ELR (cell line): ENCODE results near the gene CACTIN.

Experiments used
- DNase-seq: peaks from one replicate; pipeline ENCODE4 v3.0.0-alpha.2; 2015; ENCODE audit warnings: low read depth

Gene CACTIN

DNA sequence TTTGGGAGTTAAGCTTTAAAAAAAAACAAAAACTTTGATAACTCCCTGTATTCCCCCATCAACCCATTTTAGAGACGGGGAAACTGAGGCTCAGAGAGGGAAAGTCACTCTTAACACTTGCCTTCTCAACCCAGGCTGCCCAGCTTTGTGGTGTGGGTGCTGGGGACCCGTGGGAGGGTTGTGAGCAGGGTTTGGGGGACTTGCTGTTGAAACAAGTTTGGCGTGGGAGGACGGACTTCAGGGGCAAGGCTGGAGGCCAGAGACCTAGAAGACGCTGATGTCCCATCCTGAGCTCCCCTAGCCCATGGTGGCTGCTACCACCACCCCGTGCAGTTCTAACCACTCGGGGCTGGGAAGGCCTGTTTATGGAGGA is 747 bp upstream of the CACTIN start:
- no peak for DNase-seq

GRCh38 chr19:3625996-3626472 is 556 bp downstream of the CACTIN start:
- DNase-seq, result peak; percentile 39

- DNase-seq, result no peak
Observed at GRCh38 chr19:3623716-3624115, 2.9 kb downstream of the CACTIN start.

GRCh38 chr19:3622224-3622623 is 4.4 kb downstream of the CACTIN start:
- DNase-seq, result no peak

DNA sequence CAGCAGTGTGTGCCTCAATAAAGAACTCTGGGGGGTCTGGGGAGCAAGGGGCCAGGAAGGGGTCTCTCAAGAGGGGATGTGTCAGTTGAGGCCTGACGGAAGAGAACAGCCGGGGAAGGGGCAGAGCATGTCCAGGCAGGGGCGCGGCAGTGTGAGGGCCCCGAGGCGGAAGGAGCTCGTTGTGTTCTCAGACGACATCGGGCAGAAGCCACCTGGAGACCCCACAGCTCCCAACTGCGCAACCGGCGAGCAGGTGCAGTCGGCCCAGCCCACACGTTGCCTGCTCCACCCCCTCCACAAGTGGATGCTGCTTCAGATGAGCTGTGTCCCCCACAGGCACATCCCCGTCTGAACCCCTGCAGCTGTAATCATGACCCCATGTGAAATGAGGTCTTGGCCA is 4.9 kb downstream of the CACTIN start:
- no peak for DNase-seq

- no peak for DNase-seq
Observed at GRCh38 chr19:3620817-3621547, 5.6 kb downstream of the CACTIN start.

GRCh38 chr19:3620145-3620816 is 6.3 kb downstream of the CACTIN start:
- DNase-seq, result no peak

- no peak for DNase-seq
Observed at GRCh38 chr19:3619631-3620012, 7.0 kb downstream of the CACTIN start.

- DNase-seq, result no peak
Observed at GRCh38 chr19:3618811-3619630, 7.6 kb downstream of the CACTIN start.

- peak; percentile 65 for DNase-seq
Observed at GRCh38 chr19:3618144-3618810, 8.3 kb downstream of the CACTIN start.

DNA sequence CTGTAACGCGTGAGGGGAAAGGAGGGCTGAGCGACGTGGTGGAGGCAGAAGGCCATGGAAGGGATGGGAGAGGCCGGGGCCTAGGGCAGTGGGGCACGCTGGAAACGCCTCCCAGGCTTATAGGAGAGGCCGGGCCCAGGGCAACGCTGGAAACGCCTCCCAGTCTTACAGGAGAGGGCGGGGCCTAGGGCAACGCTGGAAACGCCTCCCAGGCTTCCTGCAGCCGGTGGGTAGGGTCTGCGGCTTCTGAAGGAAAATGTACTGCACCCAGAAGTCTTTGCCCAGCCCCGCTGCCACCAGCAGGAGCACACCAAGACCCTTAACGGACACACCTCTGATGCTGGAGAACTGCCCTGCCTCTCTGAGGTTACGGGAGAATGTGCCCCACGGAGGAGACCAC is 9.1 kb downstream of the CACTIN start:
- no peak for DNase-seq

GRCh38 chr19:3615524-3616135 is 11.0 kb downstream of the CACTIN start:
- DNase-seq, result no peak

- DNase-seq, result no peak
Observed at GRCh38 chr19:3614858-3615505, 11.6 kb downstream of the CACTIN start.

- DNase-seq, result no peak
Observed at GRCh38 chr19:3613818-3614661, 12.6 kb downstream of the CACTIN start.

DNA sequence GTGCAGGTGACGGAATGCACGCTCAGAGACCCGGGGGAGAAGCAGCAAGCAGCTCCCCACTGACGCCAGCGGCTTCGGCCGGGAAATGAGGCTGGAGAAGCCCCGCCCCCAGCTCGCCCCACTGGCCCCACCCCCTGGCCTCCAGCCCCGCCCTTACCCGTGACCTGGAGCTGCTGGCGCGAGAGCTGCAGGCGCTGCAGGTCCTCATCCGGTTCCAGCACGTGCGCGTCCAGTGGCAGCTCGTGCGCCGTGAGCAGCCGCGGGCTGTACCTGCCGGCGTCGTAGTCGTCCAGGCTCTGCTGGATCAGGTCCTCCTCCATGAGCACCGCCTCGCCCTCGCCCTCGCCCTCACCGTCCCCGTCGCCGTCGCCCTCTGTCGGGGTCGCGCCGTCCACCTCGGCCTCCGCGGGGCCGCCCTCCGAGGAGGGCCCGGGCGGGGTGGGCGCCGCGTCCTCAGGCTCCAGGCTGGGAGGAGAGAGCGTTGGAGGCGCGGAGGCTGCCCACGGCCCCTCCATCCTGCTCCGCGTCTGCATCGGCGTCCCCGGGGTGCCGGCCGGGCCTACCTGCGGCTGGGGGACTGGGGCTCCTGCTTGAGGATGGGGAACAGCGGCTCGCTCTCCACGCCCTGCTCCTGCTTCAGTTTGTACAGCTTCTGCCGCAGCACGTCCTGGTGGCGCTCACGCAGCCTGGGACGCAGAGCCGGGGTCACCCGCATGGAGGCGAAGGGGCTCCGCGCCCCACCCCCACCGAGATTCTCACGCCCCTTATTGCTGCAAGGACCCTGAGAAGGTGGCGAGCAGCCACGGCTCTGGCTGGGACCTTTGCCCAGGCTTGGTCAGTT is 13.5 kb downstream of the CACTIN start:
- no peak for DNase-seq

- DNase-seq, result no peak
Observed at GRCh38 chr19:3612330-3612729, 14.3 kb downstream of the CACTIN start.

DNA sequence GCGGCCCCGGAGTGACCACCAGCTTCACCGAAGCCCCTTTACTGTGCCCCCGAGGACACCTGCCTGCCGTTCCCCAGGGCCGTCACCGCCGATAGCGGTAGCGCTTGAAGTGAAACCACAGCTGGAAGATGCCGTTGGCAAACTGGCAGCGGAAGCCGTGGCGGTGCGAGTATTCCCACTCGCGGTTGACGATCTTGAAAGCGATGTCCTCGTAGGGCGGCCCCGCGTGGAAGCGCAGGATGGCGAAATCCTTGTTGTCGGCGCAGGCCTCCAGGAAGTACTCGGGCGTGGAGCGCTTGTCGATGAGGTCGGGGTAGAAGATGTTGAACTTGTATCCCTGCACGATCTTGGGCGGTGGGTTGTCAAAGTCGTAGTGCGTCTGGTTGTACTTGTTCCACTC is 14.7 kb downstream of the CACTIN start:
- DNase-seq, result no peak

- no peak for DNase-seq
Observed at GRCh38 chr19:3610745-3611717, 15.6 kb downstream of the CACTIN start.
